Activated CD4-positive, alpha-beta T cell treated with anti-CD3 and anti-CD28 coated beads, Interleukin-2, amount 10 ng/mL, durations not matched to agents 24 days and 14 days (primary cell): ENCODE data around the gene PPEF2. TPM values are rescaled to one million over a fixed set of nuclear protein-coding genes. Genes with fewer than 3 reads are reported as not detected.

Source experiments
- DNase-seq: peaks from one replicate; pipeline ENCODE4 v3.0.0; 2022
- H3K27ac Mint-ChIP-seq: one replicate; pipeline ENCODE4 v1.8.0; 2022; ENCODE audit warnings: mild to moderate bottlenecking, mixed read lengths
- H3K27me3 Mint-ChIP-seq: one replicate; pipeline ENCODE4 v1.8.0; 2022; ENCODE audit warnings: mixed read lengths
- H3K36me3 Mint-ChIP-seq: one replicate; pipeline ENCODE4 v1.8.0; 2022; ENCODE audit warnings: low read depth, mild to moderate bottlenecking, mixed read lengths
- H3K4me1 Mint-ChIP-seq: one replicate; pipeline ENCODE4 v1.8.0; 2021; ENCODE audit warnings: mixed read lengths
- H3K4me3 Mint-ChIP-seq: one replicate; pipeline ENCODE4 v1.8.0; 2022; ENCODE audit warnings: mild to moderate bottlenecking, moderate library complexity, mixed read lengths
- H3K9me3 Mint-ChIP-seq: one replicate; pipeline ENCODE4 v1.8.0; 2021; ENCODE audit warnings: mixed read lengths
- intact Hi-C: fragments of 100-400 bp; cut with micrococcal nuclease; formaldehyde crosslinking; loops from one replicate; pipeline ENCODE4 v1.15.1; 2023
- total RNA-seq: library from RNA; stranded (reverse); gene quantifications from 2 replicates; pipeline ENCODE4 v1.2.3, GENCODE V29; 2022

Gene PPEF2
- total RNA-seq, 1 donor from 2014 or later: 0.23 TPM

- Mint-ChIP-seq H3K27ac (no peak overlapping the region), H3K9me3 (no peaks in the 10 kb centered on the region)
Observed at GRCh38 chr4:75841641-75842520, 60.4 kb downstream of the PPEF2 start.

DNA sequence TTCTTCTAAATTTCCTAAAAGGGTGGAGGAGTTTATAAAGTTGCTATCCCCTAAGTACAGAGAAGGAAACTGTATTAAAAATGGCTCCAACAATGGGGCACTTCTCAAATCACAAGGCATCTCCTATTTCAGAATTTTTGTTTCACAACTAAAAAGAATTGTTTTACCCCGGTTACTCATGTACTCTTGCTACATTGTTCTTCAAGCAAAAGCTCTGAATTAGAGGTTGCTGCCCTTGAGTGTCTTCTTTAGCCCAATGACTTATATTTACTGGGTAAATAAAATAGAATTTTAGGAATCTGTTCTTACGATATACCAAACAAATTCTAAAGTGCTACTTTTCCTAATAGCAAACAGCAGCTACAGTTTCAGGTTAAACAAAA is 67.5 kb downstream of the PPEF2 start:
- Mint-ChIP-seq H3K4me1 (no peaks in the 10 kb centered on the region), H3K27me3 (peaks cover 10% of the 10 kb centered on the region), H3K9me3 (no peaks in the 10 kb centered on the region), H3K36me3 (no peaks in the 10 kb centered on the region), H3K4me3 (no peak overlapping the region), H3K27ac (no peak overlapping the region)
- DNase-seq: no peak
- intact Hi-C loops: no loop called here

More at GRCh38 chr4:75841641-75842520, 60.4 kb downstream of the PPEF2 start:
- no peaks in the 10 kb centered on the region for H3K36me3 Mint-ChIP-seq
- peaks cover 4% of the 10 kb centered on the region for H3K4me1 Mint-ChIP-seq
- DNase-seq: no peak
- H3K27me3 Mint-ChIP-seq: no peaks in the 10 kb centered on the region
- intact Hi-C loops: no loop called here
- H3K4me3 Mint-ChIP-seq: no peak overlapping the region

- H3K36me3 Mint-ChIP-seq: no peaks in the 10 kb centered on the region
- H3K27me3 Mint-ChIP-seq: peaks cover 10% of the 10 kb centered on the region
- H3K27ac Mint-ChIP-seq: no peak overlapping the region
- H3K4me3 Mint-ChIP-seq: no peak overlapping the region
- no peaks in the 10 kb centered on the region for H3K4me1 Mint-ChIP-seq
- no peak for DNase-seq
- no peaks in the 10 kb centered on the region for H3K9me3 Mint-ChIP-seq
- intact Hi-C loops: no loop called here
Observed at GRCh38 chr4:75834095-75834771, 68.0 kb downstream of the PPEF2 start.

DNA sequence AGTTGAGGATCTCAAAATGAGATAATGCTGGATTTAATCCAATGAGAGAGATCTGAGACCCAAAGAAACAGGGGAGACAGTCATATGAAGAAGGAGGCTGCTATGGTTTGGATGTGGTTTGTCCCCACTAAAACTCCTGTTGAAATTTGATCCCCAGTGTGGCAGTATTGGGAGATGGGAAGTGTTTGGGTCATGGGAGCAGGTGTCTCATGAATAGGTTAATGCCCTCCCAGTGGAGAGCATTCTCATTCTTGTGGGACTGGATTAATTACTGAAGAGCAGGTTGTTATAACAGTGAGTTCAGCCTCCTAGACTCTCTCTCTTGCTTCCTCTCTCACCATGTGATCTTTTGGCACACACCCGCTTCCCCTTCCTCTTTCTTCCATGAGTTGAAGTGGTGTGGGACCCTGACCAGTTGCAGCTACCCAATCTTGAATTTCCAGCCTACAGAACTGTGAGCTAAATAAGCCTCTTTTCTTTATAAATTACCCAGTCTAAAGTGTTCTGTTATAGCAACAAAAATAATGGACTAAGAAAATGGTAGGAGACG is 70.3 kb downstream of the PPEF2 start:
- Mint-ChIP-seq H3K4me3 (no peak overlapping the region), H3K4me1 (no peaks in the 10 kb centered on the region), H3K9me3 (no peaks in the 10 kb centered on the region), H3K27me3 (peaks cover 15% of the 10 kb centered on the region), H3K27ac (no peak overlapping the region), H3K36me3 (no peaks in the 10 kb centered on the region)
- intact Hi-C loops: no loop called here
- DNase-seq: no peak

DNA sequence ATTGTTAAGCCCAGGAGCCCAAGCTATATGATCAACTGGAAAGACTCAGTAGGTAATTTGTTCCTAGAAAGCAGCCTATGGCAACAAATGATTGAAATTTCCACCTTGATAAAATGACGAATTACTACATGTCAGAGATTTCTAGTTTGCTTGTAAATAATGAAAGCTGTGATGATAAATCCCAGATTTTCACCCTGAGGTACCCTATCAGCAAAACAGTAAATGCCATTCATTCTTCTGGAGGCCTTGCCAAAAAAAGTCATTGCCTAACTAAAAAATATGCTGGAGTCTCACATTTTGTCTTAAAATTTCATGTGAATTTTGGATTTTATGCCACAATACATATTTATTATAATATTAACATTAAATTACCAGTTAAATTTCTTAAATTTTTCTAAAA is 71.3 kb downstream of the PPEF2 start:
- H3K36me3 Mint-ChIP-seq: no peaks in the 10 kb centered on the region
- H3K27me3 Mint-ChIP-seq: peaks cover 15% of the 10 kb centered on the region
- no peak overlapping the region for H3K27ac Mint-ChIP-seq
- H3K4me1 Mint-ChIP-seq: no peaks in the 10 kb centered on the region
- DNase-seq: no peak
- intact Hi-C loops: no loop called here
- H3K9me3 Mint-ChIP-seq: no peaks in the 10 kb centered on the region
- no peak overlapping the region for H3K4me3 Mint-ChIP-seq

GRCh38 chr4:75823812-75824211 is 78.4 kb downstream of the PPEF2 start:
- no peak overlapping the region for H3K27ac Mint-ChIP-seq
- H3K36me3 Mint-ChIP-seq: no peaks in the 10 kb centered on the region
- intact Hi-C loops: no loop called here
- no peaks in the 10 kb centered on the region for H3K9me3 Mint-ChIP-seq
- DNase-seq: no peak
- no peak overlapping the region for H3K4me3 Mint-ChIP-seq
- H3K27me3 Mint-ChIP-seq: peaks cover 4% of the 10 kb centered on the region
- no peaks in the 10 kb centered on the region for H3K4me1 Mint-ChIP-seq

DNA sequence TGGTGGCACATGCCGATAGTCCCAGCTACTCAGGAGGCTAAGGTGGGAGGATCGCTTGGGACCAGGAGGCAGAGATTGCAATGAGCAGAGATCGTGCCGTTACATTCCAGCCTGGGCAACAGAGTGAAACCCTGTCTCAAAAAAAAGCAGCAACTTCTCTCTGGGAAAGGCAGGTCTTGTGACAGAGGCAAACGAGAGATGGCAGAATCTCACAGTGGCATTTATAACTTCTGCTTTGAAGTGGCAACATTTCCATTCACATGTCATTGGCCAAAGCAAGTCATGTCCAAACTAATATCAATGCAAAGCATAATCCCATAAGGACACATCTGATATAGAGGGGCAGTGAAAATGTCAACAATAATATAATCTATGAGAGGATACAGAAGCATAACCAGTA is 79.8 kb downstream of the PPEF2 start:
- no peak overlapping the region for H3K4me3 Mint-ChIP-seq
- H3K4me1 Mint-ChIP-seq: no peaks in the 10 kb centered on the region
- H3K27me3 Mint-ChIP-seq: peaks cover 4% of the 10 kb centered on the region
- no peaks in the 10 kb centered on the region for H3K36me3 Mint-ChIP-seq
- no peak for DNase-seq
- no peaks in the 10 kb centered on the region for H3K9me3 Mint-ChIP-seq
- intact Hi-C loops: no loop called here
- no peak overlapping the region for H3K27ac Mint-ChIP-seq

GRCh38 chr4:75821966-75822365 is 80.3 kb downstream of the PPEF2 start:
- Mint-ChIP-seq H3K27ac (no peak overlapping the region), H3K4me1 (no peaks in the 10 kb centered on the region), H3K27me3 (peaks cover 2% of the 10 kb centered on the region), H3K4me3 (no peak overlapping the region), H3K36me3 (no peaks in the 10 kb centered on the region), H3K9me3 (no peaks in the 10 kb centered on the region)
- no peak for DNase-seq
- intact Hi-C loops: no loop called here

- no peak for DNase-seq
- no peaks in the 10 kb centered on the region for H3K4me1 Mint-ChIP-seq
- H3K4me3 Mint-ChIP-seq: no peak overlapping the region
- no peak overlapping the region for H3K27ac Mint-ChIP-seq
- H3K27me3 Mint-ChIP-seq: peaks cover 2% of the 10 kb centered on the region
- peaks cover 3% of the 10 kb centered on the region for H3K36me3 Mint-ChIP-seq
- intact Hi-C loops: no loop called here
- no peaks in the 10 kb centered on the region for H3K9me3 Mint-ChIP-seq
Observed at GRCh38 chr4:75821216-75821615, 81.0 kb downstream of the PPEF2 start.

DNA sequence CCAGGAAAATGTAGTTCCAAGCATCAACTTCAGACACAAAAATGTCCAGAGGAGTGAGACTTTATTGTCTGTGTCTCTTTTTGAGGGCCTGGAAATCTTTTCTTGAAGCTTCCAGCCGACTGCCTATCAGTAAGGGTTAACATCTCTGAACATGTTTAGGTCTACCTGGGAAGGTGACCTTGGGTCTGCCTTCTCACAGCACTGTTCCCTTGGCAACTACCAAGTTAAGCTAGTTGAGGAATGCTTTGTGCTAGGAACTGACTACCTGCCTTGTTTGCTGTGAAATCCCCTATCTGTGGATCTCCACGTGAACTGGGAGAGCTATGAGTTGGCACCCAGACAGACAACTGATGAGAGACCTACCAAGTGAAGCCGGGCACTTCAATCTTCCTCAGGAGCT is 81.6 kb downstream of the PPEF2 start:
- Mint-ChIP-seq H3K27me3 (peaks cover 2% of the 10 kb centered on the region), H3K36me3 (peaks cover 6% of the 10 kb centered on the region), H3K9me3 (no peaks in the 10 kb centered on the region), H3K4me3 (no peak overlapping the region), H3K4me1 (no peaks in the 10 kb centered on the region), H3K27ac (no peak overlapping the region)
- intact Hi-C loops: no loop called here
- peak; percentile 50 for DNase-seq

DNA sequence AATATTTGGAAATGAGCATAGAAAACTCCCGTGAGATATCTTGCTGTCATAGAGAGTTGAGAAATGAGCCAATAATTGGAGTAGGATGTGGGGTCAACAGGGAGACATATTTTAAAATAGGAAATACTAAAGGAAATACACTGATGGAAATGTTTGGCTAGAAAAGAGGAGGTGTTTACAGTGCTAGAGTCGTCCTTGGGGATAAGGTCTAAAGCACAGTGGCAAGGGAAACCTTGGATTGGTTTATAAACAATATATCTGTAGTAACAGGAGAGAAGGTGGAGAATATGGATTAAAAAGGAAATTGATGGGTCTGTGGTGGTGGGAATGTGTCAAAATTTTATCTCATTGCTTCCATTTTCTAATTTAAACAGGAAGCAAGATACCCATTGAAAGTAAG is 82.1 kb downstream of the PPEF2 start:
- Mint-ChIP-seq H3K4me1 (no peaks in the 10 kb centered on the region), H3K9me3 (no peaks in the 10 kb centered on the region), H3K27ac (no peak overlapping the region), H3K4me3 (no peak overlapping the region), H3K36me3 (peaks cover 11% of the 10 kb centered on the region), H3K27me3 (peaks cover 2% of the 10 kb centered on the region)
- intact Hi-C loops: no loop called here
- DNase-seq: no peak

- Mint-ChIP-seq H3K9me3 (no peaks in the 10 kb centered on the region), H3K4me1 (no peaks in the 10 kb centered on the region), H3K27me3 (no peaks in the 10 kb centered on the region), H3K36me3 (peaks cover 20% of the 10 kb centered on the region), H3K4me3 (no peak overlapping the region), H3K27ac (no peak overlapping the region)
- DNase-seq: no peak
- intact Hi-C loops: no loop called here
Observed at GRCh38 chr4:75819121-75819520, 83.1 kb downstream of the PPEF2 start.

DNA sequence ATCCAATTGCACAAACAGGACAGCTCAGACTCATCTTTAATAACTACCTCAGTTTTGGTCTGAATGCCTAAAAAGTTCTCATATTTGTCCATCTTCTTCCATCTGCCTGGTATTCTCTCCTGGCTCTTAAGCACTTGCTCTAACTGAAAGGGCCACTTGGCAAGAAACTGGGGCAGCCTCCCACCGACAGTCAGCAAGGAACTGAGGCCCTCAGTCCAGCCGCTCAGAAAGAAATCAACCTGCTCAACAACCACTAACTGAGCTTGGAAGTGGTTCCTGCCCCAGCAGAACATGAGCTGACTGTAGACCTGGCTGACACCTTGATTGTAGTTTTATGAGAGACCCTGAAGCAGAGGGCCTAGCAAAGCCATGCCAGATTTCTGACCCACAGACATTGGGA is 84.4 kb downstream of the PPEF2 start:
- H3K4me1 Mint-ChIP-seq: no peaks in the 10 kb centered on the region
- H3K4me3 Mint-ChIP-seq: no peak overlapping the region
- peak; percentile 50 for DNase-seq
- no peak overlapping the region for H3K27ac Mint-ChIP-seq
- H3K27me3 Mint-ChIP-seq: no peaks in the 10 kb centered on the region
- H3K36me3 Mint-ChIP-seq: peaks cover 21% of the 10 kb centered on the region
- no peaks in the 10 kb centered on the region for H3K9me3 Mint-ChIP-seq
- intact Hi-C loops: no loop called here
